ENCODE results near the gene WDFY2. TPM values are rescaled to one million over a fixed set of nuclear protein-coding genes. Genes with fewer than 3 reads are reported as not detected.
A peak's percentile ranks its signal among the peaks of the same experiment; 100 is the strongest.

The WDFY2 gene
- total RNA-seq, 1 experiment from 2014 or later, result 25.7 TPM

DNA sequence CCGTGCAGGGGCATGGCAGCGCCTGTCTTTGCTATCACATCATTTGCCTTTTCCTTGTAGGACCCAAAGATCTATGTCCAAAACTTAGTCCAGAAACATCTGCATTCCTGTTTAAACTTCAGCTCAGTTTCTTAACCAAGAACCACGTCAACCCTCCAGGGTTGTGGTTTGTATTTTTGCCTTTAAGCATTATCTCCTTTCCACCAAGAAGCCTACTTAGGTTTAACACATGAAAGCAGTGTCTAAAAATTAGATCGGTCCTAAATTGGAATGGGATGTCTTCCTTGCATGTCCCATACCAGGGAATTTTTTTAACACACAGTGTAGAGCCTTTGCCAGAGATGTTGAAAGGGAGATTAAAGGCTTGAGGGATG, 180.9 kb downstream of the WDFY2 start (continued):
- TF ChIP-seq, protein P1, sequence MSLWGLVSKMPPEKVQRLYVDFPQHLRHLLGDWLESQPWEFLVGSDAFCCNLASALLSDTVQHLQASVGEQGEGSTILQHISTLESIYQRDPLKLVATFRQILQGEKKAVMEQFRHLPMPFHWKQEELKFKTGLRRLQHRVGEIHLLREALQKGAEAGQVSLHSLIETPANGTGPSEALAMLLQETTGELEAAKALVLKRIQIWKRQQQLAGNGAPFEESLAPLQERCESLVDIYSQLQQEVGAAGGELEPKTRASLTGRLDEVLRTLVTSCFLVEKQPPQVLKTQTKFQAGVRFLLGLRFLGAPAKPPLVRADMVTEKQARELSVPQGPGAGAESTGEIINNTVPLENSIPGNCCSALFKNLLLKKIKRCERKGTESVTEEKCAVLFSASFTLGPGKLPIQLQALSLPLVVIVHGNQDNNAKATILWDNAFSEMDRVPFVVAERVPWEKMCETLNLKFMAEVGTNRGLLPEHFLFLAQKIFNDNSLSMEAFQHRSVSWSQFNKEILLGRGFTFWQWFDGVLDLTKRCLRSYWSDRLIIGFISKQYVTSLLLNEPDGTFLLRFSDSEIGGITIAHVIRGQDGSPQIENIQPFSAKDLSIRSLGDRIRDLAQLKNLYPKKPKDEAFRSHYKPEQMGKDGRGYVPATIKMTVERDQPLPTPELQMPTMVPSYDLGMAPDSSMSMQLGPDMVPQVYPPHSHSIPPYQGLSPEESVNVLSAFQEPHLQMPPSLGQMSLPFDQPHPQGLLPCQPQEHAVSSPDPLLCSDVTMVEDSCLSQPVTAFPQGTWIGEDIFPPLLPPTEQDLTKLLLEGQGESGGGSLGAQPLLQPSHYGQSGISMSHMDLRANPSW (CRISPR knock-in tag; conservative IDR thresholded peaks at IDR 0.05; ENCODE audit: low read depth), result no peak
- TF ChIP-seq, protein P2, sequence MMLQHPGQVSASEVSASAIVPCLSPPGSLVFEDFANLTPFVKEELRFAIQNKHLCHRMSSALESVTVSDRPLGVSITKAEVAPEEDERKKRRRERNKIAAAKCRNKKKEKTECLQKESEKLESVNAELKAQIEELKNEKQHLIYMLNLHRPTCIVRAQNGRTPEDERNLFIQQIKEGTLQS (CRISPR knock-in tag; conservative IDR thresholded peaks at IDR 0.05), result no peak
- TF ChIP-seq, protein P3, sequence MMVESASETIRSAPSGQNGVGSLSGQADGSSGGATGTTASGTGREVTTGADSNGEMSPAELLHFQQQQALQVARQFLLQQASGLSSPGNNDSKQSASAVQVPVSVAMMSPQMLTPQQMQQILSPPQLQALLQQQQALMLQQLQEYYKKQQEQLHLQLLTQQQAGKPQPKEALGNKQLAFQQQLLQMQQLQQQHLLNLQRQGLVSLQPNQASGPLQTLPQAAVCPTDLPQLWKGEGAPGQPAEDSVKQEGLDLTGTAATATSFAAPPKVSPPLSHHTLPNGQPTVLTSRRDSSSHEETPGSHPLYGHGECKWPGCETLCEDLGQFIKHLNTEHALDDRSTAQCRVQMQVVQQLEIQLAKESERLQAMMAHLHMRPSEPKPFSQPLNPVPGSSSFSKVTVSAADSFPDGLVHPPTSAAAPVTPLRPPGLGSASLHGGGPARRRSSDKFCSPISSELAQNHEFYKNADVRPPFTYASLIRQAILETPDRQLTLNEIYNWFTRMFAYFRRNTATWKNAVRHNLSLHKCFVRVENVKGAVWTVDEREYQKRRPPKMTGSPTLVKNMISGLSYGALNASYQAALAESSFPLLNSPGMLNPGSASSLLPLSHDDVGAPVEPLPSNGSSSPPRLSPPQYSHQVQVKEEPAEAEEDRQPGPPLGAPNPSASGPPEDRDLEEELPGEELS (CRISPR knock-in tag; IDR thresholded peaks at IDR 0.05), result no peak
- TF ChIP-seq GTF2I (CRISPR knock-in tag; conservative IDR thresholded peaks at IDR 0.05), result no peak
- TF ChIP-seq, protein P4, sequence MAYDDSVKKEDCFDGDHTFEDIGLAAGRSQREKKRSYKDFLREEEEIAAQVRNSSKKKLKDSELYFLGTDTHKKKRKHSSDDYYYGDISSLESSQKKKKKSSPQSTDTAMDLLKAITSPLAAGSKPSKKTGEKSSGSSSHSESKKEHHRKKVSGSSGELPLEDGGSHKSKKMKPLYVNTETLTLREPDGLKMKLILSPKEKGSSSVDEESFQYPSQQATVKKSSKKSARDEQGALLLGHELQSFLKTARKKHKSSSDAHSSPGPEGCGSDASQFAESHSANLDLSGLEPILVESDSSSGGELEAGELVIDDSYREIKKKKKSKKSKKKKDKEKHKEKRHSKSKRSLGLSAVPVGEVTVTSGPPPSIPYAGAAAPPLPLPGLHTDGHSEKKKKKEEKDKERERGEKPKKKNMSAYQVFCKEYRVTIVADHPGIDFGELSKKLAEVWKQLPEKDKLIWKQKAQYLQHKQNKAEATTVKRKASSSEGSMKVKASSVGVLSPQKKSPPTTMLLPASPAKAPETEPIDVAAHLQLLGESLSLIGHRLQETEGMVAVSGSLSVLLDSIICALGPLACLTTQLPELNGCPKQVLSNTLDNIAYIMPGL (CRISPR knock-in tag; IDR thresholded peaks at IDR 0.05), result no peak
- TF ChIP-seq EMX1 (CRISPR knock-in tag; IDR thresholded peaks at IDR 0.05), result no peak
- no peak for TF ChIP-seq ZNF416 (CRISPR knock-in tag; IDR thresholded peaks at IDR 0.05)
- TF ChIP-seq TEAD1 (CRISPR knock-in tag; IDR thresholded peaks at IDR 0.05), result no peak
- no peak for TF ChIP-seq MXD4 (CRISPR knock-in tag; IDR thresholded peaks at IDR 0.05; ENCODE audit: borderline replicate concordance)

DNA sequence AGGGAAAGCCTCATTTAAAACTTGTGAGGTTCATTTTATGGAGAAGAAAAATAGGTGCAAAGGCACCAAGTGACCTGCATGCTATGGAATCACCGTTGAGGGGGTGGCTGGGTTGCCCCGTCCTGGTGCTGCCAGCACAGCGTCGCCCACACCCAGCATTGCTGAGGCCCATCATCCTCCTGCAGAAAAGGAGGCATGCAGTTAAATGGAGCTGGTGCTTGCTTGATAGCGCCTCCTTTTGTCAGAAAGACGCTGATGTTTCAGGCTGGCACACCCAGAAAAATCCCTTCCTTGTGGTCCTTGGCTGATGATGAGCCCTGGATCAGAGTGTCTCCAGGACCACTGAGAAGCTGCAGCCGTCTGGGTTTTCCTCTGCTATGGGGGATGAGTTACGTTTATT, 182.8 kb downstream of the WDFY2 start:
- H3K4me3 Mint-ChIP-seq, result no peak overlapping the region
- peaks cover 23% of the 10 kb centered on the region for H3K4me1 Mint-ChIP-seq
- ATAC-seq, result peak; percentile 38
- TF ChIP-seq, protein P5, sequence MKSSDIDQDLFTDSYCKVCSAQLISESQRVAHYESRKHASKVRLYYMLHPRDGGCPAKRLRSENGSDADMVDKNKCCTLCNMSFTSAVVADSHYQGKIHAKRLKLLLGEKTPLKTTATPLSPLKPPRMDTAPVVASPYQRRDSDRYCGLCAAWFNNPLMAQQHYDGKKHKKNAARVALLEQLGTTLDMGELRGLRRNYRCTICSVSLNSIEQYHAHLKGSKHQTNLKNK (CRISPR knock-in tag; IDR thresholded peaks at IDR 0.05), result no peak
- TF ChIP-seq ZNF121 (CRISPR knock-in tag; IDR thresholded peaks at IDR 0.05), result peak; percentile 98
- no peak overlapping the region; the same call in 1 of the 2 replicates for H3K27ac Mint-ChIP-seq
- H3K36me3 Mint-ChIP-seq, result peaks cover 7% of the 10 kb centered on the region; the same call in 1 of the 2 replicates
- POLR2A ChIA-PET, result interaction anchor here (2.3 kb wide), 1 partner anchor 314 kb away, joined by 7 read pairs; the partner anchor contains the start of gene INTS6
- CTCF ChIA-PET, result interaction anchor here (0.6 to 7.3 kb wide), 19 partner anchors 9 to 641 kb away, joined by 3 to 65 read pairs (median 4); partner anchors contain the start of gene INTS6
- H3K9me3 Mint-ChIP-seq, result no peaks in the 10 kb centered on the region
- no peaks in the 10 kb centered on the region for H3K27me3 Mint-ChIP-seq (ENCODE audit: low read depth)
- no peak for DNase-seq (ENCODE audit: low spot score)

DNA sequence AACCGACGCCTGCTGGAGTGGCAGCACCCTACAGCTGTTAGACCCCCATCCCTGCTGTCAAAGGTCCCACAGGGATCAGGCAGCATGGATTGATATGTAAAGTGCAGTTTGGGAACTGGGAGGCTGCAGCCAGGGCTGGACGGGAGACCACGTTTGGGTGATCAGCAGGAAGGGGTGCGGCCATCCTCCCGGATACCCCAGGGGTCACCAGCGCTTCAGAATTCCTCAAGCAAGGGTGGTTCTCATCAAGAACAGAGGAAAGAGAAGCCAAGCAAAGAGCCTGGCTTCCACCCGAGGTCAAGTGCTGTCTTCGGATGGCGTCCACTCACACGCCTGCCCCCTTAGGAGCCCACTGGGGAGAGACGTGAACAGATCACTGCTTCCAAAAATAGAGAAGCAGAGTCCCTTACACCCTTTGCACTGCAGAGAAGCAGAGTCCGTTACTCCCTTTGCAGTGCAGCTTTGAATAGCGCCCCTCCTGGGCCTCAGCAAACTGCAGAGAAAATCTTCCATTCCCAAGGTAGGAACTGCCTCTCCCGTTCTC, 184.2 kb downstream of the WDFY2 start:
- DNase-seq (ENCODE audit: low spot score) (peak; percentile 58), ATAC-seq (peak; percentile 54)
- TF ChIP-seq, protein P6, sequence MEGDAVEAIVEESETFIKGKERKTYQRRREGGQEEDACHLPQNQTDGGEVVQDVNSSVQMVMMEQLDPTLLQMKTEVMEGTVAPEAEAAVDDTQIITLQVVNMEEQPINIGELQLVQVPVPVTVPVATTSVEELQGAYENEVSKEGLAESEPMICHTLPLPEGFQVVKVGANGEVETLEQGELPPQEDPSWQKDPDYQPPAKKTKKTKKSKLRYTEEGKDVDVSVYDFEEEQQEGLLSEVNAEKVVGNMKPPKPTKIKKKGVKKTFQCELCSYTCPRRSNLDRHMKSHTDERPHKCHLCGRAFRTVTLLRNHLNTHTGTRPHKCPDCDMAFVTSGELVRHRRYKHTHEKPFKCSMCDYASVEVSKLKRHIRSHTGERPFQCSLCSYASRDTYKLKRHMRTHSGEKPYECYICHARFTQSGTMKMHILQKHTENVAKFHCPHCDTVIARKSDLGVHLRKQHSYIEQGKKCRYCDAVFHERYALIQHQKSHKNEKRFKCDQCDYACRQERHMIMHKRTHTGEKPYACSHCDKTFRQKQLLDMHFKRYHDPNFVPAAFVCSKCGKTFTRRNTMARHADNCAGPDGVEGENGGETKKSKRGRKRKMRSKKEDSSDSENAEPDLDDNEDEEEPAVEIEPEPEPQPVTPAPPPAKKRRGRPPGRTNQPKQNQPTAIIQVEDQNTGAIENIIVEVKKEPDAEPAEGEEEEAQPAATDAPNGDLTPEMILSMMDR (IDR thresholded peaks at IDR 0.05), result 0 out of 2 replicates have a peak, but pooled peaks have one; percentile 24
- TF ChIP-seq TP53 (CRISPR knock-in tag; IDR thresholded peaks at IDR 0.05), result no peak
- peaks cover 23% of the 10 kb centered on the region for H3K4me1 Mint-ChIP-seq
- no peaks in the 10 kb centered on the region for H3K9me3 Mint-ChIP-seq
- no peaks in the 10 kb centered on the region for H3K36me3 Mint-ChIP-seq
- H3K4me3 Mint-ChIP-seq, result no peak overlapping the region
- CTCF ChIA-PET, result interaction anchor here (1.0 to 7.3 kb wide), 20 partner anchors 10 to 482 kb away, joined by 3 to 65 read pairs (median 4); partner anchors contain the start of gene INTS6
- POLR2A ChIA-PET, result interaction anchor here (0.8 to 2.3 kb wide), 2 partner anchors 185 to 315 kb away, joined by 3 to 7 read pairs; partner anchors contain the start of gene INTS6
- peak overlapping the region; percentile 89 for H3K27ac Mint-ChIP-seq
- no peaks in the 10 kb centered on the region for H3K27me3 Mint-ChIP-seq (ENCODE audit: low read depth)

Data from WTC11 (cell line).